ENCODE results near the gene COPS8.

The COPS8 gene

GRCh38 chr2:237066396-237066795, 19.3 kb upstream of the COPS8 start:
- DNase-seq: no peak

- no peak for DNase-seq
Measured at GRCh38 chr2:237068005-237068576, 17.6 kb upstream of the COPS8 start.

GRCh38 chr2:237072067-237072931, 13.4 kb upstream of the COPS8 start:
- peak; percentile 91 for DNase-seq

- DNase-seq: no peak
Measured at GRCh38 chr2:237073552-237073951, 12.1 kb upstream of the COPS8 start.

- no peak for DNase-seq
Measured at GRCh38 chr2:237074211-237074993, 11.3 kb upstream of the COPS8 start.

- no peak for DNase-seq
Measured at GRCh38 chr2:237075749-237076599, 9.7 kb upstream of the COPS8 start.

GRCh38 chr2:237081596-237081995, 4.1 kb upstream of the COPS8 start:
- DNase-seq: no peak

GRCh38 chr2:237083026-237083425, 2.7 kb upstream of the COPS8 start:
- no peak for DNase-seq

- no peak for DNase-seq
Measured at GRCh38 chr2:237084444-237084843, 1.2 kb upstream of the COPS8 start.

GRCh38 chr2:237090906-237091305, 5.2 kb downstream of the COPS8 start:
- DNase-seq: no peak

- DNase-seq: no peak
Measured at GRCh38 chr2:237091779-237092436, 6.2 kb downstream of the COPS8 start.

- DNase-seq: no peak
Measured at GRCh38 chr2:237092506-237092905, 6.8 kb downstream of the COPS8 start.

- no peak for DNase-seq
Measured at GRCh38 chr2:237092920-237093781, 7.5 kb downstream of the COPS8 start.

GRCh38 chr2:237096201-237096600, 10.5 kb downstream of the COPS8 start:
- no peak for DNase-seq

GRCh38 chr2:237096911-237097310, 11.2 kb downstream of the COPS8 start:
- no peak for DNase-seq

- no peak for DNase-seq
Measured at GRCh38 chr2:237097326-237097910, 11.7 kb downstream of the COPS8 start.

- no peak for DNase-seq
Measured at GRCh38 chr2:237097911-237098702, 12.4 kb downstream of the COPS8 start.

GRCh38 chr2:237099804-237100203, 14.1 kb downstream of the COPS8 start:
- no peak for DNase-seq

- no peak for DNase-seq
Measured at GRCh38 chr2:237101118-237101979, 15.7 kb downstream of the COPS8 start.
